Right kidney (tissue), 9 donors: ENCODE results near the gene FXYD5.

Source experiments
- DNase-seq: peaks from one replicate; pipeline ENCODE4 v3.0.0-alpha.2; 2016
- long read RNA-seq, 8 donors: transcript quantifications; one replicate each; lab custom pipeline, GENCODE V29; 2026

FXYD5 gene
- long read RNA-seq, donor 1, transcript FXYD5-204 (9 exons, 872 nt), result major isoform, 6 of 8 reads
- long read RNA-seq, donor 1, partial matches to known transcripts, result 0 of 8 reads
- long read RNA-seq, donor 1, other reads (novel, unspliced or antisense), result 0 of 8 reads
- long read RNA-seq, donor 2, partial matches to known transcripts, result 0 of 3 reads
- long read RNA-seq, donor 2, other reads (novel, unspliced or antisense), result 0 of 3 reads
- long read RNA-seq, donor 3, partial matches to known transcripts, result 0 of 7 reads
- long read RNA-seq, donor 3, other reads (novel, unspliced or antisense), result 0 of 7 reads
- long read RNA-seq, donor 4, partial matches to known transcripts, result 0 of 1 reads
- long read RNA-seq, donor 4, other reads (novel, unspliced or antisense), result 0 of 1 reads
- long read RNA-seq, donor 5, transcript FXYD5-204 (9 exons, 872 nt), result major isoform, 6 of 7 reads
- long read RNA-seq, donor 5, partial matches to known transcripts, result 0 of 7 reads
- long read RNA-seq, donor 5, other reads (novel, unspliced or antisense), result 0 of 7 reads
- long read RNA-seq, donor 6, transcript FXYD5-204 (9 exons, 872 nt), result major isoform, 5 of 7 reads
- long read RNA-seq, donor 6, partial matches to known transcripts, result 0 of 7 reads
- long read RNA-seq, donor 6, other reads (novel, unspliced or antisense), result 0 of 7 reads
- long read RNA-seq, donor 7, result 0 reads
- long read RNA-seq, donor 8, transcript FXYD5-204 (9 exons, 872 nt), result major isoform, 5 of 6 reads
- long read RNA-seq, donor 8, partial matches to known transcripts, result 0 of 6 reads
- long read RNA-seq, donor 8, other reads (novel, unspliced or antisense), result 0 of 6 reads

- DNase-seq, result peak; percentile 47
Observed at GRCh38 chr19:35154525-35155406, at the start of gene FXYD5. Gene FXYD5, plus strand, starts transcription at chr19:35154735. Its CDS starts 816 bp downstream, at chr19:35155551.

DNA sequence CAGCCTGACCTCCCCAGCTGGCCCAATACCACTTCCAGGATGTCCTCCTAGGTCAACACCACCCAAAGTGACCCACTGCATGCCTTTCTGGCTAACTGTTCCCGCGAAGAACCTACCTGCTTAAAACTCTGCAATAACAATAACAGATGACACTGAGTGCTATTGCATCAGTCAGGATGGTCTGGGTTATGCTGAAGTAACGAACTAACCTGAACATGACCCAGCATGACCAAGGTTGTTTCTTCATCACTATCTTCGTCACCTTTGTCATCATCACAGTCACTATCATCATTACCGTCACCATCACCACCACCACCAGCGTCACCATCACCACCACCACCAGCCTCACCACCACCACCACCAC, 49.5 kb upstream of the FXYD5 start:
- no peak for DNase-seq

GRCh38 chr19:35105411-35106290, 48.9 kb upstream of the FXYD5 start:
- DNase-seq, result no peak

DNA sequence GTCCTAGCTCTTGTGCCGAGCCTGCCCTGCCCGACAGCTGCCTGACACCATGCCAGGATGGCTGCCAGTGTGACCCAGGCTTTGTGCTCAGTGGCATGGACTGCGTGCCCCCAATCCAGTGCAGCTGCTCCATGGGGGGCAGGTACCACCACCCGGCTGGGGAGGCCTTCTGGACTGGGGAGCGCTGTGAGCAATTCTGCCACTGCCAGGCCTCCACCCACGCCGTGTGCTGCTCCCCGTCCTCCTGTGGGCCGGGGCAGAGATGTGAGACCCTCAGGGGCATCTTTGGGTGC, 48.3 kb upstream of the FXYD5 start:
- no peak for DNase-seq

GRCh38 chr19:35106898-35107541, 47.5 kb upstream of the FXYD5 start:
- no peak for DNase-seq

DNA sequence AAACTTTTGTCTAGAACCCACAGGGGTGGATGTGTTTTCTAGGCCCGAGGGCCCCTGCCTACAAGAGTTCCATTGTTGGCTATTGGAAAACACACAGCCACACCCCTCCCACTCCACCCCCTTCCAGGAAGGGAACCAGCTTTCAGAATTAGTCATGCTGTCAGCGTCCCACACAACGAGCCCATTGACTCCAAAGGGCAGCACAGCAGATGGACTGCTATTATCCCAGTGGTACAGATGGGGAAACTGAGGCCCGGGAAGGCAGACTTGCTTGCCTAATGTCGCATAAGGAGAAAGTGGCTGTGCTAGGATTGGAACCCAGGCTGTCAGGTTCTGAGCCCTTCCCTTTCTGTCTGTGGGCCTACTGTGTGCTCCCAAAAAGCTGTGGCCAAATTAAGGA, 47.0 kb upstream of the FXYD5 start:
- DNase-seq, result no peak

DNA sequence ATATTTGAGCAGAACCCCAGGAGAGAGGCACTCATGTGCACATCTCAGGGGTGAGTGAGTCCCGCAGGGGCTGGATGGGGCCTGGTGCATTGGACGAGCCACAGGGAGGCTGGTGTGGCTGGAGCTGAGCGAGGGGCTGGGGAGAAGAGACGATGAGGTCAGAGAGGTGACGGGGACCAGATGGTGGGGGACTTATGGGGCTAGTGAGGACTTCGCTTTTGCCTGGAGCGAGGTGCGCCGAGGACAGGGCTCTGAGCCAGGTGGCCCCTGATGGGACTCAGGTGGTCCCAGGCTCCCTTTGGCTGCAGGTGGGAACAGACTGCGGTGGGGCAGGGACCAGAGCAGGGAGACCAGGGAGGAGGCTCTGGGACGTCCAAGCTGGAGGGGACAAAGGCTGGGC, 45.8 kb upstream of the FXYD5 start:
- no peak for DNase-seq

- no peak for DNase-seq
Observed at GRCh38 chr19:35109395-35110112, 45.0 kb upstream of the FXYD5 start.

GRCh38 chr19:35110974-35111373, 43.6 kb upstream of the FXYD5 start:
- DNase-seq, result no peak

DNA sequence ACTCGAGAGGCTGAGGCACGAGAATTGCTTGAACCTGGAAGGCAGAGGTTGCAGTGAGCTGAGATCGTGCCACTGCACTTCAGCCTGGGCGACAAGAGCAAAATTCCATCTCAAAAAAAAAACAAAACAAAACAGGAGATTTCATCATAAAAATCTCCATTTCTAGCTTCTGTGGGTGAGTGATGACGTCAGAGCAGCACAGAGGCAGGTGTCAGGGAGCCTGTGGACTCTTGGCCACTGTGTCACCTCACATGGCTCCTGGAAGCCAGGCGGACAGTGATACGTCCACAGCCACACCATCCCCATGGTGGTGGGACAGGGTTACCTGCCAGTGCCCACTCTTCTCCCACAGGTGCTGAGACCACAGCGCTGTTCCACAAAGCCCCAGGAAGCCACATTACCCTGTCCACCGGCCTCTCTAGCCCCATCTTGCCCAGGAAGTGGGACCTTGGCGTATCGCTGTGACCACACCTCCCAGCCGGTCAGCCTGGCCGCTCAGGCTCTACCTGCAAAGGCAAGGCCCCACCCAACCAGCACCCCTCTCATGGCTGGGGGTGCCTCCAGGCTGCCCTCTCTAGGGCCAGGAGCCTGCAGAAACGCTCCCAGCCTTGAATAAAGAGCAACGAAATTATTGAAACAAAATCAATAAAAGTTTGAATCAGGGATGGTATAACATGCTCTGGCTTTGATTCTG, 41.4 kb upstream of the FXYD5 start:
- DNase-seq, result no peak

DNA sequence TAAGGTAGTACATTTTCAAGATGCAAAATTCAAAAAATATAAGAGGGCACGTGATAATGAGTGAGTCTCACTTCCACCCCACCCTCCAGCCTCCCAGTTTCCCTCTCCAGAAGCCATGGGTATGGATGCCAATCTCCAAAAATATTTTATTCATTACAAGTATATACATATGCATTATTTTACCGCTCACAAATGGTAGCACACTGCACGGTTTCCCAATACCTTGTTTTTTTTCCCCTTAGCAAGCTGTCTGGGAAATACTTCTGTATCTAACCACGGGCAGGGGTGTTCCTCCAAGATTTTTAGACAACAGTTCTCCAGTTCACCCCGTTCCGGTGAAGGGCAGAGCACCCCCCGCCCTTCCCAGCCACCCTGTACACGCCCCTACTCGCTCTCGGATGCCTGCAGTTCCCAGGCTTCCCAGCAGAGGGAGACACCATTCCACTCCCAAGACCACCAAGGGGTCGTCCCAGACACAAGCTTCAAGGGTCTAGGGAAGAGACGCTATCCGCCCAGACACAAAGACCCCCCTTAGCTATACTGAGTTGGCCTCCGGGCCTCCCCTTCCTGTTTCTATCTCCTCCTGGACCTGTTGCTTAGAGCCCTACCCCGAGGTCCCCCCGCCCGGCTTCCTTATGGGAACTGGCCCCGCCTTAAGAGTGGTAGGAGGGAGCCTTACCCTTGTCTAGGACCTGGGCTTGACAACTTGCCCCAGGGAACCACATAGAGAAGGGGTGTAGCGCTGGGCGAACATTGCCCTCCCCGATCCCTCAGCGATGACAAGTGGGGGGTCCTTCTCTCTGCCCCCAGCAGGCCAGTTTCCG, 40.0 kb upstream of the FXYD5 start:
- peak; percentile 80 for DNase-seq

- DNase-seq, result no peak
Observed at GRCh38 chr19:35115177-35115951, 39.2 kb upstream of the FXYD5 start, which contains the start of gene FXYD3. Gene FXYD3, plus strand, starts transcription at chr19:35115823. Its CDS starts 3,554 bp downstream, at chr19:35119377.

GRCh38 chr19:35116072-35116801, 38.3 kb upstream of the FXYD5 start:
- no peak for DNase-seq

DNA sequence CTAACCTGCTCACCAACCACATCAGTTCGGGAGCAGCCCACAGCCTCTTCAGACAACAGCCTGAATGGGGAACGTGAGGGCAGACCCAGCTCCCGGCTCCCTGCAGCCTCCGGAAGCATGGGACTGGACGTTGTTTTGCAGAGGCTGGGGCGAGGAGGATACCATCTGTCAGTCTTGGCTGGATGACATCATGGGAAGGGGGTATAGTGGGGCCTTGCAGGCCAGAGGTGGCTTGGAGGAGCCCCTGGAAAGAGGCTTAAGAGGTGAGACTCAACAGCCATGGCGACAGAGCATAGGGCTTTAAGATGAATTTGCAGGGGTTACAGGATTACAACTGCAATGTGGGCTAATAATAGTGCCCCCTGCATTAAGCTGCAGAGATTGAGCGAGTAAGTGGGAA, 37.4 kb upstream of the FXYD5 start:
- DNase-seq, result no peak

DNA sequence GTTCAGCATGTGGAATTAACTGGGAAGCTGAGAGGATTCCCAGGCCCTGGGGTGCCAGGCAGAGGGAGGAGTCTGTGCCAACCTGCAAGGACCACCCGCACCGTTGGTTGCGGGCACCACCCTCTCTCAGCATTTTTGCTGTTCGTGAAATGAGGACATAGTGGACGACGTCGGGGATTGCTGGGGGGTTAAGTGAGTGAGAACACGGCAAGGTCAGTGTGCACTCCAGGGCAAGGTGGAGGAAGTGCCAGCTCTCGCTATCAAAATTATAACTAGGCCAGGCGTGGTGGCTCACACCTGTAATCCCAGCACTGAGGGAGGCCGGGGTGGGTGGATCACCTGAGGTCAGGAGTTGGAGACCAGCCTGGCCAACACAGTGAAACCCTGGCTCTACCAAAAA, 36.7 kb upstream of the FXYD5 start:
- DNase-seq, result no peak

DNA sequence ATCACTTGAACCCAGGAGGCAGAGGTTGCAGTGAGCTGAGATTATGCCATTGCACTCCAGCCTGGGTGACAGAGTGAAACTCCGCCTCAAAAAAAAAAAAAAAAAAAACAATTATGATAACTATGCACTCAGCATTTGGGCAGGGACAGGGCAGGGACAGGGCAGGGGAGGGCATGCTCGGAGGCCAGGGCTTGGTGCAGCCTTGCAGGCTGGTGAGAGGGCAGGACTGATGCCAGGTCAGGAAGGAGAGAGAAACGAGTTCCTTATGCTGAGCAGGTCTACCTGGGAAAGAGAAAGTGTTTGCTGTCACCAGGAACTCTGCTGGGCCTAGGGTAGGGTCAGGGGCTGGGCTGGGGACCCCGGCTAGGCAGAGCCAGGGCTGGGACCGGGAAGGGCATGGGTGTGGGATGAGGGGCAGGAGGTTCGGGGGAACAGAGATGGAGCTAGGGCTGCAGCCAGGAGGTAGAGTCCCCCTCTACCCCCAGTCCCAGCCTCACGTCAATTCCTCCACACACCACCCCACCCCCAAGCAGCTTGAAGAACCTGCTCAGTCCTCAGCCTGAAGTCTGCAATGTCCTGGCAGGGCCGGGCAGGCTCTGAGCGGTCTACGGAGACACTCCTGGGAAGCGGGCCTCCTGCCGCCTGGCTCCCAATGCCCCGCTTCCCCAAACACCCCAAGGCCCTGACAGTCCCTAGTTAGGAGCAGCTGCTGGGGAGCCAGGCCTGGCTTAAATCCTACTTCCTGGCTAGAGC, 36.1 kb upstream of the FXYD5 start:
- no peak for DNase-seq

DNA sequence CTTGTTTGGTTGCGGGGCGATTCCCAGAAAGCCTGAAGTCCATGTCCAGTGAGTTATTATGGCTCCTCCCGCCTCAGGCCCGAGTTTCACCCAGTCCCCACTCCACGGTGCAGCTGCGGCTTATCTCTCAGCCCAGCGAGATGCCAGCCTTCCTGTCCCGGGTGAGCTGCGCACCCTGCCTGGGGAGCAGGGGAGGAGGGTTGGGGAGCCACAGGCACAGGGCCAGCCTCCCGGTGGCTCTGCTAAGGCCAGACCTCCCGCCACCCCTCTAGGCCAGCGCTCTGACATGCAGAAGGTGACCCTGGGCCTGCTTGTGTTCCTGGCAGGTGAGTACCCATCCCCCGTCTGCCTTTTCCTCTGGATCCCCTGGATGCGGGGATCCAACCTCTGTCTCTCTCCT, 35.4 kb upstream of the FXYD5 start:
- no peak for DNase-seq
